SU-DHL-6 (cell line): ENCODE data around the gene TMEM94.

Experiments used
- H2AFZ ChIP-seq: fragments of 200-600 bp; sonication (generic); 2 replicates; pipeline ENCODE4 v1.6.1; 2014; ENCODE audit warnings: low read depth, mild to moderate bottlenecking, moderate library complexity, mixed read lengths, antibody characterized with exemption, low read length; ENCODE audit not compliant: severe bottlenecking
- H3F3A ChIP-seq: fragments of 200-600 bp; shearing (Covaris generic); 2 replicates; pipeline ENCODE4 v1.6.0; 2016; ENCODE audit warnings: antibody characterized with exemption, mild to moderate bottlenecking; ENCODE audit not compliant: insufficient read depth
- H3K27ac ChIP-seq: fragments of 200-600 bp; sonication (generic); 2 replicates; pipeline ENCODE4 v1.5.1; 2016; ENCODE audit warnings: low read depth, mild to moderate bottlenecking, low read length, moderate library complexity, mixed read lengths
- H3K27me3 ChIP-seq: fragments of 200-600 bp; sonication (generic), shearing (Covaris generic); 2 replicates; pipeline ENCODE4 v1.6.0; 2014; ENCODE audit warnings: mild to moderate bottlenecking, low read length
- H3K36me3 ChIP-seq: fragments of 200-600 bp; sonication (generic); 2 replicates; pipeline ENCODE4 v1.6.1; 2014; ENCODE audit warnings: mild to moderate bottlenecking, low read length, mixed read lengths
- H3K4me2 ChIP-seq: fragments of 300-600, 200-600 bp; shearing (Covaris generic), sonication (generic); 2 replicates; pipeline ENCODE4 v1.6.0; 2014; ENCODE audit warnings: low read length, low read depth, mild to moderate bottlenecking; ENCODE audit not compliant: poor library complexity, severe bottlenecking
- H3K4me3 ChIP-seq: fragments of 200-600 bp; sonication (generic); 2 replicates; pipeline ENCODE4 v1.5.1; 2014; ENCODE audit warnings: antibody characterized with exemption, low read length, mild to moderate bottlenecking, mixed read lengths; ENCODE audit not compliant: insufficient read depth, poor library complexity, severe bottlenecking
- H3K79me2 ChIP-seq: fragments of 200-600 bp; sonication (generic); 2 replicates; pipeline ENCODE4 v1.6.1; 2014; ENCODE audit warnings: mild to moderate bottlenecking, low read length, moderate library complexity; ENCODE audit not compliant: insufficient read depth
- H3K9ac ChIP-seq: fragments of 200-600 bp; sonication (generic); 2 replicates; pipeline ENCODE4 v1.7.0; 2014; ENCODE audit warnings: mild to moderate bottlenecking, low read length
- H3K9me2 ChIP-seq: fragments of 200-600 bp; sonication (generic); replicated peaks from 2 replicates; pipeline ENCODE4 v1.6.1; 2014; ENCODE audit warnings: low read length; ENCODE audit not compliant: insufficient read depth
- H3K9me3 ChIP-seq: fragments of 200-600 bp; sonication (generic); 2 replicates; pipeline ENCODE4 v1.6.1; 2014; ENCODE audit warnings: low read length, mixed read lengths; ENCODE audit not compliant: insufficient read depth
- H4K20me1 ChIP-seq: fragments of 200-600 bp; sonication (generic); 2 replicates; pipeline ENCODE4 v1.6.1; 2014; ENCODE audit warnings: low read depth, mild to moderate bottlenecking, antibody characterized with exemption, low read length, moderate library complexity, mixed read lengths
- CTCF ChIP-seq: fragments of 200-600 bp; sonication (generic); IDR thresholded peaks from one replicate; pipeline ENCODE4 v1.5.1; 2017; ENCODE audit warnings: antibody characterized with exemption, mild to moderate bottlenecking, low read length, moderate library complexity; ENCODE audit not compliant: insufficient read depth, poor library complexity, severe bottlenecking
- EZH2phosphoT487 ChIP-seq: fragments of 200-600 bp; sonication (generic), shearing (Covaris generic); conservative IDR thresholded peaks from 2 replicates; pipeline ENCODE4 v1.6.1; 2018; ENCODE audit warnings: mild to moderate bottlenecking, antibody characterized with exemption, low read length, moderate library complexity, mixed read lengths

Gene TMEM94

DNA sequence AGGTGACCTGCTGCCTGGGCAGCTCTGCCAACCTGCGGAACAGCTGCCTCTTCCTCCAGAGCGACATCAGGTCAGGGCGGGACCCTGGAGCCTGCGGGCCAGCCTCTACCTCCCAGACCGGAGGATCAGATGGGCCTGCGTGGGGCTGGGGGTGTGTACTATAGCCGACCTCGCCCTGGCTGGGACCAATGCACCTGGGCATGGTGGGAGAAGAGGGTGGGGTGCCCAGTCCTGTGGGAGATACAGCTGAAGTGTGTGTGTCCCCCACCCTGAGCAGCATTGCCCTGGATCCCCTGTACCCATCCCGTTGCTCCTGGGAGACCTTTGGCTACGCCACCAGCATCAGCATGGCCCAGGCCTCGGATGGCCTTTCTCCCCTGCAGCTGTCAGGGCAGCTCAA lies 39.6 kb downstream of the TMEM94 start:
- Histone ChIP-seq H3K79me2 (no peaks in the 10 kb centered on the region), H3K27me3 (no peaks in the 10 kb centered on the region), H3K4me2 (no peak overlapping the region), H3K4me3 (no peak overlapping the region), H3K27ac (no peak overlapping the region), H3K9me2 (no peaks in the 10 kb centered on the region), H3K9ac (no peak overlapping the region), H3F3A (no peaks in the 10 kb centered on the region), H3K36me3 (no peaks in the 10 kb centered on the region), H3K9me3 (no peaks in the 10 kb centered on the region), H2AFZ (no peak overlapping the region), H4K20me1 (no peaks in the 10 kb centered on the region)
- TF ChIP-seq EZH2phosphoT487 (no peak), CTCF (no peak)

- H3K9me3 ChIP-seq = no peaks in the 10 kb centered on the region
- TF ChIP-seq EZH2phosphoT487 (no peak), CTCF (no peak)
- no peaks in the 10 kb centered on the region for H4K20me1 ChIP-seq
- H3K4me2 ChIP-seq = no peak overlapping the region
- no peaks in the 10 kb centered on the region for H3K79me2 ChIP-seq
- no peaks in the 10 kb centered on the region for H3K27me3 ChIP-seq
- H3K4me3 ChIP-seq = no peak overlapping the region
- no peak overlapping the region for H3K27ac ChIP-seq
- no peak overlapping the region for H2AFZ ChIP-seq
- no peaks in the 10 kb centered on the region for H3K9me2 ChIP-seq
- H3F3A ChIP-seq = no peaks in the 10 kb centered on the region
- no peak overlapping the region for H3K9ac ChIP-seq
- no peaks in the 10 kb centered on the region for H3K36me3 ChIP-seq
Observed at GRCh38 chr17:75498039-75498725, 41.7 kb downstream of the TMEM94 start.

DNA sequence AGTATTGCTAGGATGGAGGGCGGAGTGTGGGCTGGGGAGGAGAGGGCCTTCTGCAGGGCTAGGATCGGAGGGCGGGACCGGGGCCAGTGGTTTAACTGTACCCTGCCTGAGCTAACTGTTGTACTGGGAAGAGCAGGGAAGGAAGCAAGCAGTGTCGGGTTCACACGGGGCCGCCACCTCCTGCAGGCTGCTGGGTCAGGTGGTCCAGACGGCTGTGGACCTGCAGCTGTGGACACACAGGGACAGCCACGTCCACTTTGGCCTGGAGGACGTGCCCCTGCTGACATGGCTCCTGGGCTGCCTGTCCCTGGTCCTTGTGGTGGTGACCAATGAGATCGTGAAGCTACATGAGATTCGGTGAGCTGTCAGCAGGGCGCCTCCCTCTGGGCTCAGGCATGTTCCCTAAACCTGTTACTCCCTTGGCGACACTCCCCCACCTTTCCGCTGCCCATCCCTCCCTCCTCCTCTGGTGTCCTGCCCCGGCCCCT lies 42.3 kb downstream of the TMEM94 start:
- H3K9me2 ChIP-seq = no peaks in the 10 kb centered on the region
- H3K27me3 ChIP-seq = no peaks in the 10 kb centered on the region
- no peaks in the 10 kb centered on the region for H3K79me2 ChIP-seq
- H3K4me3 ChIP-seq = no peak overlapping the region
- H3K36me3 ChIP-seq = no peaks in the 10 kb centered on the region
- H3K9ac ChIP-seq = no peak overlapping the region
- no peaks in the 10 kb centered on the region for H4K20me1 ChIP-seq
- no peaks in the 10 kb centered on the region for H3F3A ChIP-seq
- H3K27ac ChIP-seq = no peak overlapping the region
- H2AFZ ChIP-seq = no peak overlapping the region
- no peaks in the 10 kb centered on the region for H3K9me3 ChIP-seq
- TF ChIP-seq CTCF (no peak), EZH2phosphoT487 (no peak)
- no peak overlapping the region for H3K4me2 ChIP-seq
